GM12875 (cell line): Measurements from ENCODE around the gene CEP162.
"Not testable (repeated sequence)": the region's sequence is repeated elsewhere in the genome, so short reads cannot be mapped to it uniquely, and the experiment has no call there.

ENCODE experiments used
- H3K4me3 ChIP-seq: one replicate; pipeline ENCODE4 v1.5.1; 2011; ENCODE audit warnings: low read depth, low read length, control low read depth
- CTCF ChIP-seq: IDR thresholded peaks from 2 replicates; pipeline ENCODE4 v1.5.1; 2011; ENCODE audit warnings: low read depth, mild to moderate bottlenecking, control low read depth, inconsistent platforms, low read length, moderate library complexity, borderline replicate concordance; ENCODE audit not compliant: insufficient read depth

The CEP162 gene

GRCh38 chr6:84141521-84141920, 85.9 kb downstream of the CEP162 start:
- H3K4me3 ChIP-seq: no peak overlapping the region
- TF ChIP-seq CTCF: no peak

- TF ChIP-seq CTCF: no peak
- no peak overlapping the region for H3K4me3 ChIP-seq
These were observed 88.1 kb downstream of the CEP162 start for GRCh38 chr6:84139311-84139710.

- no peak for TF ChIP-seq CTCF
- H3K4me3 ChIP-seq: no peak overlapping the region
These were observed 89.4 kb downstream of the CEP162 start for GRCh38 chr6:84137989-84138575.

GRCh38 chr6:84137051-84137375, 90.4 kb downstream of the CEP162 start:
- H3K4me3 ChIP-seq: no peak overlapping the region
- TF ChIP-seq CTCF: no peak

- TF ChIP-seq CTCF: no peak
- no peak overlapping the region for H3K4me3 ChIP-seq
These were observed 90.9 kb downstream of the CEP162 start for GRCh38 chr6:84136364-84137050.

GRCh38 chr6:84135291-84135690, 92.2 kb downstream of the CEP162 start:
- H3K4me3 ChIP-seq: no peak overlapping the region
- no peak for TF ChIP-seq CTCF

GRCh38 chr6:84133385-84133784, 94.1 kb downstream of the CEP162 start:
- not testable (repeated sequence) for H3K4me3 ChIP-seq

- H3K4me3 ChIP-seq: not testable (repeated sequence)
These were observed 97.9 kb downstream of the CEP162 start for GRCh38 chr6:84129588-84129987.
